ENCODE measurements around the gene ITIH5. TPM values are rescaled to one million over a fixed set of nuclear protein-coding genes. Genes with fewer than 3 reads are reported as not detected.

ITIH5 gene
- total and polyA plus RNA-seq, 2 of the 8 experiments (the other 6 are each of a cell fraction or from before 2014, with no cell fraction given) = 5.8 to 7.6 TPM

DNA sequence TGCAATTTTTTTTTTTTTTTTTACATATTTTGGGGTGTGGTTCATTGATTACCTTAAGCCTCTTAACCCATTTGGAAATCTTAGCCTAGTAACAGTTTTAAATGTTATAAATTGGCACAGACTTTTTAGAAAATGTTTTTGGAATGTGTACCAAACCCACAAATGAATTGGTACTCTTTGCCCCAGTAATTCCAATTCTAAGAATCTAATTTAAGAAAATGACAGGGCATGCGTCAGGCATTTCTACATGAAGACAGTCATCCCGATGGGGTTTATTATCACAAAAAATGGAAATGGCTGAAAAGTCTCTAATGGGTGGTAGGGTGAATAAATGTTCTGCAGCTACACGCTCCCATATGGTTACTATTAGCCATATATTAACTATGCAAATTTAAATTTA is 54.9 kb downstream of the ITIH5 start (continued):
- TF ChIP-seq ASH2L (IDR thresholded peaks at IDR 0.05; ENCODE audit: low read length) (no peak), POLR2AphosphoS5 (IDR thresholded peaks at IDR 0.05; ENCODE audit: low read depth, low read length) (no peak), CHD1 (IDR thresholded peaks at IDR 0.05; ENCODE audit: low read depth, low read length) (no peak), CBX8 (IDR thresholded peaks at IDR 0.05; ENCODE audit: borderline replicate concordance, low read depth, low read length) (no peak), TEAD4 (IDR thresholded peaks at IDR 0.05; ENCODE audit: low read depth, low read length) (no peak)

All from H1 (cell line).